DND-41 (cell line): Measurements from ENCODE around the gene DNPH1.

Source experiments
- CTCF ChIP-seq: IDR thresholded peaks from 2 replicates; pipeline ENCODE4 v1.5.1; 2012; ENCODE audit warnings: borderline replicate concordance, low read length, moderate library complexity, mild to moderate bottlenecking; ENCODE audit not compliant: poor library complexity, severe bottlenecking; ENCODE audit errors: extremely low read depth
- EZH2 ChIP-seq: IDR thresholded peaks from 3 replicates; pipeline ENCODE4 v1.6.1; 2012; ENCODE audit warnings: borderline replicate concordance, low read depth, mild to moderate bottlenecking, moderate library complexity, low read length, inconsistent platforms; ENCODE audit not compliant: severe bottlenecking

- TF ChIP-seq EZH2 (no peak), CTCF (no peak)
Measured at GRCh38 chr6:43278524-43279078, 49.3 kb upstream of the DNPH1 start.
